GM23338 (cell line): ENCODE measurements around the gene C1QTNF4. TPM values are rescaled to one million over a fixed set of nuclear protein-coding genes. Genes with fewer than 3 reads are reported as not detected.

ENCODE experiments used
- ATAC-seq: fragments of 200-7000 bp; cut with Tn5 transposase; 3 replicates; pipeline ENCODE4 v1.9.1; 2020
- DNase-seq: peaks from one replicate; pipeline ENCODE4 v3.0.0-alpha.2; 2015; ENCODE audit warnings: low spot score
- H2AFZ ChIP-seq: fragments of 200-600 bp; sonication (generic); 2 replicates; pipeline ENCODE4 v1.8.0; 2016; ENCODE audit warnings: antibody characterized with exemption, mild to moderate bottlenecking, moderate library complexity
- H3F3A ChIP-seq: fragments of 200-600 bp; sonication (generic); replicated peaks from 2 replicates; pipeline ENCODE4 v1.8.0; 2017; ENCODE audit warnings: antibody characterized with exemption, mixed run types, low read depth
- H3K27ac ChIP-seq: fragments of 200-600 bp; sonication (generic); 2 replicates; pipeline ENCODE4 v1.6.1; 2016; ENCODE audit warnings: low read depth
- H3K27me3 ChIP-seq: fragments of 200-600 bp; sonication (generic); 2 replicates; pipeline ENCODE4 v1.8.0; 2016; ENCODE audit warnings: mild to moderate bottlenecking, mixed run types, moderate library complexity; ENCODE audit not compliant: insufficient read depth
- H3K36me3 ChIP-seq: fragments of 200-600 bp; sonication (generic); 2 replicates; pipeline ENCODE4 v1.8.0; 2016; ENCODE audit warnings: mild to moderate bottlenecking; ENCODE audit not compliant: insufficient read depth
- H3K4me1 ChIP-seq: fragments of 200-600 bp; sonication (generic); 2 replicates; pipeline ENCODE4 v1.8.0; 2016; ENCODE audit warnings: mild to moderate bottlenecking, moderate library complexity; ENCODE audit not compliant: insufficient read depth
- H3K4me2 ChIP-seq: fragments of 200-600 bp; sonication (generic); 2 replicates; pipeline ENCODE4 v1.7.1; 2017; ENCODE audit warnings: mixed run types
- H3K4me3 ChIP-seq: fragments of 200-600 bp; sonication (generic); 2 replicates; pipeline ENCODE4 v1.6.1; 2016; ENCODE audit warnings: mixed run types
- H3K79me2 ChIP-seq: fragments of 200-600 bp; sonication (generic); replicated peaks from 2 replicates; pipeline ENCODE4 v1.8.0; 2017; ENCODE audit warnings: mild to moderate bottlenecking; ENCODE audit not compliant: insufficient read depth
- H3K9me2 ChIP-seq: fragments of 200-600 bp; sonication (generic); 2 replicates; pipeline ENCODE4 v1.8.0; 2017; ENCODE audit not compliant: insufficient read depth
- H4K20me1 ChIP-seq: fragments of 200-600 bp; sonication (generic); replicated peaks from 2 replicates; pipeline ENCODE4 v1.8.0; 2017; ENCODE audit warnings: mild to moderate bottlenecking; ENCODE audit not compliant: insufficient read depth
- H3K27ac Mint-ChIP-seq: 2 replicates; pipeline ENCODE4 v1.8.0; 2020; ENCODE audit warnings: inconsistent platforms, mild to moderate bottlenecking, moderate library complexity, mixed read lengths
- H3K27me3 Mint-ChIP-seq: 3 replicates; pipeline ENCODE4 v1.8.0; 2022; ENCODE audit warnings: low read depth, mild to moderate bottlenecking, moderate library complexity, mixed read lengths, inconsistent platforms; ENCODE audit not compliant: insufficient read depth, poor library complexity
- H3K36me3 Mint-ChIP-seq: 3 replicates; pipeline ENCODE4 v1.8.0; 2021; ENCODE audit warnings: low read depth, mild to moderate bottlenecking, inconsistent platforms, moderate library complexity, mixed read lengths
- H3K4me1 Mint-ChIP-seq: 3 replicates; pipeline ENCODE4 v1.8.0; 2020; ENCODE audit warnings: mild to moderate bottlenecking, inconsistent platforms, mixed read lengths
- H3K4me3 Mint-ChIP-seq: 3 replicates; pipeline ENCODE4 v1.8.0; 2021; ENCODE audit warnings: moderate library complexity, mild to moderate bottlenecking, inconsistent platforms, mixed read lengths
- H3K9me3 Mint-ChIP-seq: 3 replicates; pipeline ENCODE4 v1.8.0; 2020; ENCODE audit warnings: moderate library complexity, mild to moderate bottlenecking, inconsistent platforms, mixed read lengths
- CREB1 ChIP-seq: fragments of 250-450 bp; sonication (Bioruptor Pico); IDR thresholded peaks from 2 replicates; pipeline ENCODE4 v1.5.0; 2020; ENCODE audit warnings: low read depth, mild to moderate bottlenecking, moderate library complexity
- ETS1 ChIP-seq: IDR thresholded peaks from 2 replicates; pipeline ENCODE4 v1.6.1; 2016; ENCODE audit warnings: antibody characterized with exemption
- EZH2 ChIP-seq: fragments of 200-600 bp; sonication (generic); IDR thresholded peaks from one replicate; pipeline ENCODE4 v1.8.0; 2017; ENCODE audit warnings: antibody characterized with exemption, mild to moderate bottlenecking, low read depth; ENCODE audit not compliant: unreplicated experiment
- JUNB ChIP-seq: IDR thresholded peaks from one replicate; pipeline ENCODE4 v1.6.1; 2016; ENCODE audit warnings: antibody characterized with exemption; ENCODE audit not compliant: unreplicated experiment
- NANOG ChIP-seq: IDR thresholded peaks from 2 replicates; pipeline ENCODE4 v1.6.1; 2016; ENCODE audit warnings: antibody characterized with exemption, borderline replicate concordance
- POLR2AphosphoS5 ChIP-seq: IDR thresholded peaks from 2 replicates; pipeline ENCODE4 v1.6.1; 2016; ENCODE audit warnings: antibody characterized with exemption, low read depth
- REST ChIP-seq: IDR thresholded peaks from one replicate; pipeline ENCODE4 v1.6.1; 2018; ENCODE audit warnings: antibody characterized with exemption; ENCODE audit not compliant: unreplicated experiment
- polyA plus RNA-seq: library from polyadenylated mRNA; unstranded; fragments of >200 nt; fragmentation: Nextera tagmentation; extraction: Ambion mirVana; gene quantifications from 2 replicates; pipeline ENCODE4 v1.2.1, GENCODE V29; 2016
- total RNA-seq: library from RNA; depleted of rRNA; stranded (reverse); fragments of >200 nt; shearing (Covaris generic); gene quantifications from 2 replicates; pipeline ENCODE4 v1.2.3, GENCODE V29; 2014

The C1QTNF4 gene
- total and polyA plus RNA-seq, 2 experiments from 2014 or later, result 5.2 to 6.6 TPM

- Mint-ChIP-seq H3K36me3 (peaks cover 78% of the 10 kb centered on the region), H3K27ac (peak within 1 kb of the TSS; percentile 99), H3K9me3 (peaks cover 3% of the 10 kb centered on the region; the same call in 1 of the 3 replicates), H3K4me1 (peaks cover 21% of the 10 kb centered on the region), H3K4me3 (peak within 1 kb of the TSS; percentile 93), H3K27me3 (peaks cover 4% of the 10 kb centered on the region)
- peak within 1 kb of the TSS; percentile 100 for H3K4me2 ChIP-seq
- no peaks in the 10 kb centered on the region for H3K9me2 ChIP-seq
- ATAC-seq, result peak; percentile 92
- peaks cover 10% of the 10 kb centered on the region; the same call in 1 of the 2 replicates for H4K20me1 ChIP-seq
- peak; percentile 97 for DNase-seq
- peak within 1 kb of the TSS; percentile 84 for H3K4me3 ChIP-seq
- H3F3A ChIP-seq, result 0 out of 2 replicates have a peak, but pooled peaks cover 9% of the 10 kb centered on the region
- peak within 1 kb of the TSS; percentile 94; the same call in 1 of the 2 replicates for H2AFZ ChIP-seq
- H3K27me3 ChIP-seq, result no peaks in the 10 kb centered on the region
- TF ChIP-seq NANOG (no peak), CREB1 (CRISPR knock-in tag) (peak; percentile 80), ETS1 (peak; percentile 94), REST (no peak), POLR2AphosphoS5 (peak; percentile 97)
- H3K4me1 ChIP-seq, result peaks cover 7% of the 10 kb centered on the region
- peak within 1 kb of the TSS; percentile 99 for H3K27ac ChIP-seq
- H3K36me3 ChIP-seq, result peaks cover 18% of the 10 kb centered on the region
- H3K79me2 ChIP-seq, result peaks cover 28% of the 10 kb centered on the region
These were observed 15.4 kb downstream of the C1QTNF4 start, which contains the start of the genes KBTBD4 and NDUFS3 for GRCh38 chr11:47578524-47579494. Gene KBTBD4 (minus strand): TSS chr11:47578970. CDS start chr11:47578951, 19 bp downstream. Gene NDUFS3 (plus strand): TSS chr11:47579074. CDS start chr11:47579092, 18 bp downstream.

- peaks cover 4% of the 10 kb centered on the region for H3K27me3 Mint-ChIP-seq
- 0 out of 2 replicates have a peak overlapping the region, but pooled peaks have one; percentile 67 for H3K27ac Mint-ChIP-seq
- peak overlapping the region; percentile 100 for H3K4me2 ChIP-seq
- no peaks in the 10 kb centered on the region for H3K27me3 ChIP-seq
- H3K9me2 ChIP-seq, result no peaks in the 10 kb centered on the region
- H3K4me3 Mint-ChIP-seq, result peak overlapping the region; percentile 93
- H3K4me1 Mint-ChIP-seq, result peaks cover 21% of the 10 kb centered on the region
- peaks cover 7% of the 10 kb centered on the region for H3K4me1 ChIP-seq
- peak overlapping the region; percentile 84 for H3K4me3 ChIP-seq
- H3K36me3 Mint-ChIP-seq, result peaks cover 78% of the 10 kb centered on the region
- H3K27ac ChIP-seq, result 0 out of 2 replicates have a peak overlapping the region, but pooled peaks have one; percentile 99
- peaks cover 21% of the 10 kb centered on the region for H3K36me3 ChIP-seq
- peaks cover 28% of the 10 kb centered on the region for H3K79me2 ChIP-seq
- DNase-seq, result no peak
- no peak overlapping the region for H2AFZ ChIP-seq
- H3K9me3 Mint-ChIP-seq, result peaks cover 3% of the 10 kb centered on the region; the same call in 1 of the 3 replicates
- 0 out of 2 replicates have a peak, but pooled peaks cover 9% of the 10 kb centered on the region for H3F3A ChIP-seq
- H4K20me1 ChIP-seq, result peaks cover 10% of the 10 kb centered on the region; the same call in 1 of the 2 replicates
- no peak for ATAC-seq
- TF ChIP-seq JUNB, result no peak
- no peak for TF ChIP-seq EZH2
These were observed 16.7 kb downstream of the C1QTNF4 start for GRCh38 chr11:47577460-47578041.
